NCI-H146 (cell line): Measurements from ENCODE around the gene C9.
A peak's percentile ranks its signal among the peaks of the same experiment; 100 is the strongest.
"Not testable (repeated sequence)": the region's sequence is repeated elsewhere in the genome, so short reads cannot be mapped to it uniquely, and the experiment has no call there.

Experiments used
- DNase-seq: peaks from one replicate; lab custom pipeline; 2025; lab: John Stamatoyannopoulos, UW

C9 gene

GRCh38 chr5:39364367-39364766 lies at the start of gene C9:
TSS of gene C9 (minus strand) at chr5:39364495. CDS start at chr5:39364464, 31 bp downstream.
- DNase-seq, result no peak

- no peak for DNase-seq
Measured at GRCh38 chr5:39413771-39414170, 49.5 kb upstream of the C9 start.

GRCh38 chr5:39412721-39413394 lies 48.6 kb upstream of the C9 start:
- no peak for DNase-seq

- DNase-seq, result no peak
Measured at GRCh38 chr5:39411985-39412384, 47.7 kb upstream of the C9 start.

- DNase-seq, result no peak
Measured at GRCh38 chr5:39411061-39411460, 46.8 kb upstream of the C9 start.

GRCh38 chr5:39409033-39409432 lies 44.7 kb upstream of the C9 start:
- DNase-seq, result no peak

GRCh38 chr5:39405083-39405843 lies 41.0 kb upstream of the C9 start:
- DNase-seq, result no peak

- DNase-seq, result not testable (repeated sequence)
Measured at GRCh38 chr5:39403761-39404160, 39.5 kb upstream of the C9 start.

GRCh38 chr5:39402140-39402539 lies 37.8 kb upstream of the C9 start:
- not testable (repeated sequence) for DNase-seq

GRCh38 chr5:39400713-39401578 lies 36.7 kb upstream of the C9 start:
- no peak for DNase-seq

GRCh38 chr5:39399135-39400036 lies 35.1 kb upstream of the C9 start:
- no peak for DNase-seq

GRCh38 chr5:39396843-39397242 lies 32.5 kb upstream of the C9 start:
- DNase-seq, result no peak

- DNase-seq, result no peak
Measured at GRCh38 chr5:39395521-39395920, 31.2 kb upstream of the C9 start.

- no peak for DNase-seq
Measured at GRCh38 chr5:39394946-39395345, 30.7 kb upstream of the C9 start.

GRCh38 chr5:39390945-39391344 lies 26.6 kb upstream of the C9 start:
- no peak for DNase-seq

- no peak for DNase-seq
Measured at GRCh38 chr5:39387293-39387692, 23.0 kb upstream of the C9 start.

GRCh38 chr5:39384271-39384670 lies 20.0 kb upstream of the C9 start:
- DNase-seq, result no peak

- no peak for DNase-seq
Measured at GRCh38 chr5:39381376-39381775, 17.1 kb upstream of the C9 start.

- DNase-seq, result no peak
Measured at GRCh38 chr5:39379693-39380092, 15.4 kb upstream of the C9 start.

GRCh38 chr5:39377613-39378012 lies 13.3 kb upstream of the C9 start:
- DNase-seq, result no peak

GRCh38 chr5:39376293-39376714 lies 12.0 kb upstream of the C9 start:
- peak; percentile 2 for DNase-seq

GRCh38 chr5:39373791-39374190 lies 9.5 kb upstream of the C9 start:
- DNase-seq, result no peak
